ENCODE results near the gene NFIA.

DNA sequence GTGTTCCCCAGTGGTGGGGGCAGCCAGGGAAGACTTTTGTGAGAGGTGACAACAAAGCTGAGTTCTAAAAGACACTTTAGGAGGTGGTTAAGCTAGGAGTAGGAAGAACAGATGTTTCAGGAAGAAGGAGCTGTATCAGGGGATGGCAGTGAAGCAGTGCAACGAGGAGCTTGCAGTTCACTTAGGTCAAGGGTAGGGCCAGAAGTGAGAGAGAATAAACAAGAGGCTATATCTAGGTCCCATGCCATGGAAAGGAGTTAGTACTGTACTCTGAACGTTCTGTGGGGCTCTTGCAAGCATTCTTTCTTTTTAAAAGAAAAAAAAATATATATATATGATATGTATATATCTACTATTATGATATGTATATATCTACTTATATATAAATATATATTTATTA is 244.4 kb downstream of the NFIA start:
- TF ChIP-seq POLR2AphosphoS5 (IDR thresholded peaks at IDR 0.05; ENCODE audit: low read depth, low read length) (no peak), TAF1 (IDR thresholded peaks at IDR 0.05; ENCODE audit: low read depth, low read length) (no peak), POLR2A (IDR thresholded peaks at IDR 0.05; ENCODE audit: low read depth, low read length) (no peak), POU2F2 (IDR thresholded peaks at IDR 0.05; ENCODE audit: low read depth, low read length) (no peak)

Data from GM12891 (cell line).